ENCODE results near the gene PKP3. TPM values are rescaled to one million over a fixed set of nuclear protein-coding genes. Genes with fewer than 3 reads are reported as not detected.
"Not testable (repeated sequence)": the region's sequence is repeated elsewhere in the genome, so short reads cannot be mapped to it uniquely, and the experiment has no call there.

The PKP3 gene
- total and polyA plus RNA-seq, 2 donors = 7.7 to 26.5 TPM

DNA sequence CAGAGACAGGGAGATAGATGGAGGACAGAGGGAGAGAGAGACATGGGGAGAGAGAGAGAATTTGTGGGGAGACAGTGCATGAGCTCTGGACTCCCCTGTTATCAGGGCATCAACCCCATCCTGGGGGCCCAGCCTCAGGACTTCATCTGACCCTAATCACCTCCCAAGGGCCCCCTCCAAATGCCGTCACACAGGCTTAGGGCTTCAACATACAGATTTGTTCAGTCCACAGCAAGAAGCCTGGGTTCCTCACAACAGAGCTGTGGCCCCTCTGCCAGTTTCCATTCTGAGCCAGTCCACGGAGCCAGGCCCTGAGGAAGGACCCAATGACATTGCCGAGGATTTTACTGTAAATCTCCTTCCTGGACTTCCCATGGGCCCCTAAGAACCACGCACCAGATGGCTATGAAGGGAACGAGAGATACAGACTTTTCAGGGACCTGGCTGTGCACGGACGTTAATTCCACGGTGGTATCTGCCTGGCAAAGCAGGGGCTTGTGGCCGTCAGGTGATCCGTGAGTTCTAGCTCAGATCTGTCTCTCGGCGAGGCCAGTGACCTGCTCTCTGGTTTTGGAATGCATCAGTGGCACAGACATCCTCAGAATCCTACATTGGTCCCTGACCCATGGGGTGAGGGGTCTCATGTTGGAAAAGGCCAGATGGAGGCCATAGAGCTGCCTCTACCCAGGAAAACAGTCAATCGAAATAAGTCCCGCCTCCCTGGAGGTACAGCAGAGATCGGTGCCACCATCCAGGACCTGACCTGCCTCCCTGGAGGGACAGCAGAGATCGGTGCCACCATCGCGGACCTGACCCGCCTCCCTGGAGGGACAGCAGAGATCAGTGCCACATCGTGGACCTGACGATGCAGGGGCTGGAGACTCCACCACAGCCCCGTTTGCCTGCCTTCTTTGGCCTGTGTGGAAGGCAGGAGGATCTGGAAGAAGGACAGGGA, 33.4 kb upstream of the PKP3 start:
- H3K27ac ChIP-seq (ENCODE audit: low read depth in 1 of 2, low read length in 1 of 2) = no peak overlapping the region
- peaks cover 4 to 26% of the 10 kb centered on the region in 2 donors for H3K9me3 ChIP-seq (ENCODE audit: control insufficient read depth in 2 of 2, insufficient read depth in 1 of 2, low read length in 1 of 2)
- H3K4me3 ChIP-seq (ENCODE audit: low read length in 2 of 2) = no peak overlapping the region
- peaks cover 3 to 22% of the 10 kb centered on the region in 2 donors for H3K27me3 ChIP-seq (ENCODE audit: control insufficient read depth in 2 of 2, insufficient read depth in 1 of 2, low read length in 1 of 2)
- no peak for DNase-seq (ENCODE audit: low read depth in 6 of 9, low spot score in 9 of 9)
- 85% methylated on average over 22 of the region's 22 CpGs for WGBS
- H3K36me3 ChIP-seq (ENCODE audit: control insufficient read depth in 2 of 2, insufficient read depth in 2 of 2, low read length in 1 of 2) = no peaks in the 10 kb centered on the region
- peaks cover 2 to 8% of the 10 kb centered on the region in 2 donors for H3K4me1 ChIP-seq (ENCODE audit: control insufficient read depth in 2 of 2, insufficient read depth in 2 of 2, low read length in 2 of 2)

DNA sequence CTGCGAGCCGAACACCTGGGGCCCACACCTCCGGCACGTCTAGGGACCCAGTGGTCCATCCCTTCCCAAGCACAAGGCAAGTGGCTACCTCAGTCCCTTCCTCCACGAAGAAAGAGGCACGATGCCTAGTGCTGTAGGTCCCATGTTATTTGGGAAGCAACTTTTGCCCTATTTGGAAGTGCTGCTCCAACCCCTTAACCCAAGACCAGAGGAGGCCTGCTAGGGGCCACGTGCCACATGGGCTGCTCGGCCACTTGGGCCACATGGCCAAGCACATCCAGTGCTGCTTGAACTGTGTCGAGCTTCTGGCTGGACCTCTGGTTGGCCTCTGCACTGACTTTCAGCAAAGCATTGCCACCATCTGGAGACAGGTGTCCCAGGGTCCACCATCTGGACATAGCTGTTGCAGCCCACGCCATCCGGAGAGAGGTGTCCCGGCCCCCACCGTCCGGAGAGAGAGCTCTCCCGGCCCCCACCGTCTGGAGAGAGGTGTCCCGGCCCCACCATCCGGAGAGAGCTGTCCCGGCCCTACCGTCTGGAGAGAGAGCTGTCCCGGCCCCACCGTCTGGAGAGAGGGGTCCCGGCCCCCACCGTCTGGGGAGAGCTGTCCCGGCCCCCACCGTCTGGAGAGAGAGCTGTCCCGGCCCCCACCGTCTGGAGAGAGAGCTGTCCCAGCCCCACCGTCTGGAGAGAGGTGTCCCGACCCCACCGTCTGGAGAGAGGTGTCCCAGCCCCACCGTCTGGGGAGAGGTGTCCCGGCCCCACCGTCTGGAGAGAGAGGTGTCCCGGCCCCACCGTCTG, 31.2 kb upstream of the PKP3 start:
- H3K27ac ChIP-seq (ENCODE audit: low read depth in 1 of 2, low read length in 1 of 2) = no peak overlapping the region
- 90% methylated on average over 34 of the region's 36 CpGs for WGBS
- no peak overlapping the region for H3K4me3 ChIP-seq (ENCODE audit: low read length in 2 of 2)
- no peak for DNase-seq (ENCODE audit: low read depth in 6 of 9, low spot score in 9 of 9)
- peaks cover 0 to 2% of the 10 kb centered on the region in 2 donors for H3K4me1 ChIP-seq (ENCODE audit: control insufficient read depth in 2 of 2, insufficient read depth in 2 of 2, low read length in 2 of 2)
- H3K9me3 ChIP-seq (ENCODE audit: control insufficient read depth in 2 of 2, insufficient read depth in 1 of 2, low read length in 1 of 2) = peaks cover 4 to 30% of the 10 kb centered on the region in 2 donors
- no peaks in the 10 kb centered on the region for H3K36me3 ChIP-seq (ENCODE audit: control insufficient read depth in 2 of 2, insufficient read depth in 2 of 2, low read length in 1 of 2)
- peaks cover 18 to 43% of the 10 kb centered on the region in 2 donors for H3K27me3 ChIP-seq (ENCODE audit: control insufficient read depth in 2 of 2, insufficient read depth in 1 of 2, low read length in 1 of 2)

DNA sequence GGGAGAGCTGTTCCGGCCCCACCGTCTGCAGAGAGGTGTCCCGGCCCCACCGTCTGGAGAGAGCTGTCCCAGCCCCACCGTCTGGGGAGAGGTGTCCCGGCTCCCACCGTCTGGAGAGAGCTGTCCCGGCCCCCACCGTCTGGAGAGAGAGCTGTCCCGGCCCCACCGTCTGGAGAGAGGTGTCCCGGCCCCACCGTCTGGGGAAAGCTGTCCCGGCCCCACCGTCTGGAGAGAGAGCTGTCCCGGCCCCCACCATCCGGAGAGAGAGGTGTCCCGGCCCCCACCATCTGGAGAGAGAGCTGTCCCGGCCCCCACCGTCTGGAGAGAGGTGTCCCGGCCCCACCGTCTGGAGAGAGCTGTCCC, 30.6 kb upstream of the PKP3 start:
- WGBS = 91% methylated on average over 22 of the region's 22 CpGs
- not testable (repeated sequence) for DNase-seq (ENCODE audit: low read depth in 6 of 9, low spot score in 9 of 9); H3K4me1 ChIP-seq (ENCODE audit: control insufficient read depth in 2 of 2, insufficient read depth in 2 of 2, low read length in 2 of 2); H3K36me3 ChIP-seq (ENCODE audit: control insufficient read depth in 2 of 2, insufficient read depth in 2 of 2, low read length in 1 of 2); H3K27ac ChIP-seq (ENCODE audit: low read depth in 1 of 2, low read length in 1 of 2); H3K4me3 ChIP-seq (ENCODE audit: low read length in 2 of 2)
- Histone ChIP-seq H3K27me3 (ENCODE audit: control insufficient read depth in 2 of 2, insufficient read depth in 1 of 2, low read length in 1 of 2) (peaks cover 24 to 49% of the 10 kb centered on the region in 2 donors), H3K9me3 (ENCODE audit: control insufficient read depth in 2 of 2, insufficient read depth in 1 of 2, low read length in 1 of 2) (peaks cover 4 to 30% of the 10 kb centered on the region in 2 donors)

DNA sequence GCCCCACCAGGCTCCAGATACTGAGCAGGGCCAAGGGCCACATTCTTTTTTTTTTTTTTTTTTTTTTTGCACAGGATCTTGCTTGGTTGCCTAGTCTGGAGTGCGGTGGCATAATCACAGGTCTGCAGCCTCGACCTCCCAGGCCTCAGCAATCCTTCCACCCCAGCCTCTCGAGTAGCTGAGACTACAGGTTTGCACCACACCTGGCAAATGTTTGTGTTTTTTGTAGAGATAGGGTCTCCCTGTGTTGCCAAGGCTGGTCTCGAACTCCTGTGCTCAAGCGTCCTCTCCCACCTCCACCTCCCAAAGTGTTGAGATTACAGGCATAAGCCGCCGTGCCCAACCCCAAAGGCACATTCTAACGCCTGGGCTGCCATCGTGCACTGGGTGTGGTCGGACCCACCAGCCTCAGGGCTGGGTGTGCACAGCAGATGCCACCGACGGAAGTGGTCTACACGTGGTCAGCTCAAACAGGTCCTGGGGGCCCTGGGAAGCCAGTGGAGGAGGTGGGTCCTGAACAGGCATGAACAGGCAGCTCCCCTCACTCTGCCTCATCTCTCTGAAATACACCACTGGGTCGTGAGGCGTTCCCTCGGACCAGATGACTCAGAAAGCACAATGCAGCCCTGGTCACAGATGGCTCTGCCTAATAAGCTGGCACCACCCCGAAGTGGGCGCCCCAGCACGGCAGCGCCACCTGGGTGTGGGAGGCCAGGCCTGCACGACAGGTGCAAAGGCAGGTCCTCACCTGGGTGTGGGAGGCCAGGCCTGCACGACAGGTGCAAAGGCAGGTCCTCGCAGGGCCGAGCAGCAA, 29.9 kb upstream of the PKP3 start:
- Histone ChIP-seq H3K27ac (ENCODE audit: low read depth in 1 of 2, low read length in 1 of 2) (no peak overlapping the region), H3K9me3 (ENCODE audit: control insufficient read depth in 2 of 2, insufficient read depth in 1 of 2, low read length in 1 of 2) (peaks cover 4 to 28% of the 10 kb centered on the region in 2 donors), H3K4me1 (ENCODE audit: control insufficient read depth in 2 of 2, insufficient read depth in 2 of 2, low read length in 2 of 2) (peaks cover 0 to 8% of the 10 kb centered on the region in 2 donors), H3K4me3 (ENCODE audit: low read length in 2 of 2) (no peak overlapping the region), H3K27me3 (ENCODE audit: control insufficient read depth in 2 of 2, insufficient read depth in 1 of 2, low read length in 1 of 2) (peaks cover 29 to 52% of the 10 kb centered on the region in 2 donors), H3K36me3 (ENCODE audit: control insufficient read depth in 2 of 2, insufficient read depth in 2 of 2, low read length in 1 of 2) (no peaks in the 10 kb centered on the region)
- DNase-seq (ENCODE audit: low read depth in 6 of 9, low spot score in 9 of 9) = no peak
- WGBS = 80% methylated on average over 24 of the region's 24 CpGs

DNA sequence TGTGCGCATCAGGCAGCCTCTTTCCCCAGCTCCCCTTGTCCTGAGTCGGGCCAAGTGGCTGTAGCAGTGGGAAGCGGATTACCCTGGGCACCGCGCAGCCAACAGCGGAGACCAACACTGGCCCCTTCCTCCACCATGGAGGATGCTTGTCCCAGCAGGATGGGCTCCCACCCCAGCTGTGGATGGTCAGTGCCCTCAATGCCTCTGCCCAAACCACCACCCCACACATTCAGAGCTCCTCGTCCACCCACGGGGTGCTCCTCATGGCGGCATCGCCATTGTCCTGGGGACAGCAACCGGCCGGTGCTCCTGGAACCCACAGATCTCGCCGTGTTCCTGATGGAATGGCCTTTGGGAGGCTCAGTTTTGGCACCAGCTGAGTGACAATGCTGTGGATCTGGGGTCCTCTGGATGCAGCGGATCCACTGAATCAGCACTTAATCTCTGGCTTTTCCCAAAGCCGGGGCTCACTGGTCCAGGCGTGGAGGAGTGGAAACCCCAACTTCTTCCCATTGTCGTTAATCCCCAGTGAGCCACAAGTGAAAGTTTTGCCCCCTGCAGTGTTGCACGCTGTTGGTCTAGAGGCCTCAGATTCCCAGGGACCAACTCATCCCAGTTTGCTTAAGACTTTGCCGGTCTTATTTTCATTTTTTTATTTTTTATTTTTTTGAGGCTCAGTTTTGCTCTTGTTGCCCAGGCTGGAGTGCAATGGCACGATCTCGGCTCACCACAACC, 28.9 kb upstream of the PKP3 start:
- WGBS = 96% methylated on average over 22 of the region's 22 CpGs
- Histone ChIP-seq H3K36me3 (ENCODE audit: control insufficient read depth in 2 of 2, insufficient read depth in 2 of 2, low read length in 1 of 2) (no peaks in the 10 kb centered on the region), H3K4me1 (ENCODE audit: control insufficient read depth in 2 of 2, insufficient read depth in 2 of 2, low read length in 2 of 2) (peaks cover 0 to 10% of the 10 kb centered on the region in 2 donors), H3K4me3 (ENCODE audit: low read length in 2 of 2) (no peak overlapping the region), H3K9me3 (ENCODE audit: control insufficient read depth in 2 of 2, insufficient read depth in 1 of 2, low read length in 1 of 2) (peaks cover 4 to 27% of the 10 kb centered on the region in 2 donors), H3K27me3 (ENCODE audit: control insufficient read depth in 2 of 2, insufficient read depth in 1 of 2, low read length in 1 of 2) (peaks cover 36 to 54% of the 10 kb centered on the region in 2 donors), H3K27ac (ENCODE audit: low read depth in 1 of 2, low read length in 1 of 2) (no peak overlapping the region)
- no peak for DNase-seq (ENCODE audit: low read depth in 6 of 9, low spot score in 9 of 9)

DNA sequence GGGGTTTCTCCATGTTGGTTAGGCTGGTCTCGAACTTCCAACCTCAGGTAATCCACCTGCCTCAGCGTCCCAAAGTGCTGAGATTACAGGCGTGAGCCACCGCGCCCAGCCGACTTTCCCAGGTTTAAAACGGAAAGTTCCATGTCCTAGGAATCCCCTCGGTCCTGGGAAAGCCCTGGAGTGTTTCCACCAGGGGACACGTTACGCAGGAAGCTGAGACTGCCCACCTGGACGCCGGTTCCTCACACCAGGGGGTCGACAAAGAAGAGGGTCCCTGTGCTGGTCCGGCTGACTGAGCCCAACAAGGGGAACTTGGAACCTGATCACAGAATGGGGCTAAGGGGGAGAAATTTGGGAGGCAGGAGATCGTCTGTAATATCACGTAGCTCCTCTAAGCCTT, 28.2 kb upstream of the PKP3 start:
- peaks cover 4 to 22% of the 10 kb centered on the region in 2 donors for H3K9me3 ChIP-seq (ENCODE audit: control insufficient read depth in 2 of 2, insufficient read depth in 1 of 2, low read length in 1 of 2)
- 81% methylated on average over 16 of the region's 16 CpGs for WGBS
- peaks cover 0 to 17% of the 10 kb centered on the region in 2 donors for H3K4me1 ChIP-seq (ENCODE audit: control insufficient read depth in 2 of 2, insufficient read depth in 2 of 2, low read length in 2 of 2)
- no peak overlapping the region for H3K27ac ChIP-seq (ENCODE audit: low read depth in 1 of 2, low read length in 1 of 2)
- DNase-seq (ENCODE audit: low read depth in 6 of 9, low spot score in 9 of 9) = no peak
- H3K36me3 ChIP-seq (ENCODE audit: control insufficient read depth in 2 of 2, insufficient read depth in 2 of 2, low read length in 1 of 2) = no peaks in the 10 kb centered on the region
- no peak overlapping the region for H3K4me3 ChIP-seq (ENCODE audit: low read length in 2 of 2)
- H3K27me3 ChIP-seq (ENCODE audit: control insufficient read depth in 2 of 2, insufficient read depth in 1 of 2, low read length in 1 of 2) = peaks cover 42 to 61% of the 10 kb centered on the region in 2 donors

DNA sequence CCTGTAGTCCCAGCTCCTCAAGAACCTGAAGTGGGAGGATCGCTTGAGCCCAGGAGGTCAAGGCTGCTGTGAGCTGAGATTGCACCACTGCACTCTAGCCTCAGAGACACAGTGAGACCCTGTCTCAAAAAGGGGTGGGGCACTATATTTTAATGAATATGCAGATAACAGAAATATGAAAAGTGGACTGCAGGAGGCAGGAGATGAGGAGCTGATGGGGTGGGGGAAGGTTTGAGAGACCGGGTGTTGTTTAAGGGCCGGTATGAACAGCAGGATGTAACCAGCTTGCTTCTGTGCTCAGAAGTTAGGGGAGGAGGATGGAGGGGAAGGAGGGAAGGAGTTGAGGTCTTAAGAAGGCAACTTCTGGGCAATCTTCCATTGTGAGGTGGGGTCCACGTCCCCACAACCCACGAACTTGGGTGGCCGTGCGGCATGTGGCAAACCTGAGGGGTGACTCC, 26.0 kb upstream of the PKP3 start:
- 41% methylated on average over 7 of the region's 7 CpGs for WGBS
- no peak for DNase-seq (ENCODE audit: low read depth in 6 of 9, low spot score in 9 of 9)

More for the DNA sequence above, 26.0 kb upstream of the PKP3 start:
- H3K36me3 ChIP-seq (ENCODE audit: control insufficient read depth in 2 of 2, insufficient read depth in 2 of 2, low read length in 1 of 2) = no peaks in the 10 kb centered on the region
- peaks cover 55 to 74% of the 10 kb centered on the region in 2 donors for H3K27me3 ChIP-seq (ENCODE audit: control insufficient read depth in 2 of 2, insufficient read depth in 1 of 2, low read length in 1 of 2)
- no peak overlapping the region for H3K4me3 ChIP-seq (ENCODE audit: low read length in 2 of 2)
- no peak overlapping the region for H3K27ac ChIP-seq (ENCODE audit: low read depth in 1 of 2, low read length in 1 of 2)
- peaks cover 0 to 8% of the 10 kb centered on the region in 2 donors for H3K9me3 ChIP-seq (ENCODE audit: control insufficient read depth in 2 of 2, insufficient read depth in 1 of 2, low read length in 1 of 2)
- peaks cover 0 to 28% of the 10 kb centered on the region in 2 donors for H3K4me1 ChIP-seq (ENCODE audit: control insufficient read depth in 2 of 2, insufficient read depth in 2 of 2, low read length in 2 of 2)
